K562 (cell line): ENCODE results near the gene SLC16A6. TPM values are rescaled to one million over a fixed set of nuclear protein-coding genes. Genes with fewer than 3 reads are reported as not detected.

ENCODE experiments used
- ATAC-seq: fragments of 200-7000 bp; cut with Tn5 transposase; 3 replicates; pipeline ENCODE4 v1.9.1; 2020; ENCODE audit warnings: moderate library complexity
- BruUV-seq: library from RNA; stranded (reverse); fragments of 400-500 nt; replicated peaks from 2 replicates; lab custom pipeline; 2021; lab: Mats Ljungman, UMichigan
- CTCF ChIA-PET: fragments of 300-600 bp; formaldehyde crosslinking; extraction: SDS; loops from one replicate; lab custom pipeline; 2021; ENCODE audit warnings: low intra/inter-chr PET ratio; lab: Yijun Ruan, JAX
- POLR2A ChIA-PET: fragments of 300-600, 350-650 bp; sonication (Branson Sonifier 250); formaldehyde crosslinking; extraction: SDS; loops from one replicate; lab custom pipeline; 2021; ENCODE audit warnings: antibody characterized with exemption, inconsistent platforms; lab: Yijun Ruan, JAX
- DNase-seq, 4 experiments: peaks; one replicate each; pipeline versions ENCODE4 v3.0.0 to v3.0.0-alpha.2; 2011 to 2018; ENCODE audit warnings: low spot score in 3 of 4, mixed read lengths in 3 of 4; ENCODE audit errors: extremely low read depth in 1 of 4
- FAIRE-seq: peaks from 2 replicates; lab custom pipeline; 2011; peaks lifted over from hg19 to GRCh38; lab: Jason Lieb, UNC
- H2AFZ ChIP-seq: 2 replicates; pipeline ENCODE4 v1.6.0; 2011; ENCODE audit warnings: low read depth, low read length, control low read depth, inconsistent platforms
- H3K27ac ChIP-seq: fragments of 200-600 bp; 3 replicates; pipeline ENCODE4 v1.8.0; 2011; ENCODE audit warnings: low read depth, mild to moderate bottlenecking, control low read depth, inconsistent platforms, low read length, moderate library complexity, mixed read lengths; ENCODE audit errors: extremely low read depth
- H3K27me3 ChIP-seq, 2 experiments: fragments of 300-600 bp in 1 of 2; 2 replicates in 1 of 2; 3 replicates in 1 of 2; pipeline versions ENCODE4 v1.6.0 to v1.8.0; 2011; ENCODE audit warnings: inconsistent platforms in 2 of 2, low read length in 2 of 2, mild to moderate bottlenecking in 1 of 2, mixed read lengths in 1 of 2, moderate library complexity in 1 of 2; ENCODE audit not compliant: control insufficient read depth in 2 of 2, insufficient read depth in 2 of 2
- H3K36me3 ChIP-seq: fragments of 300-600 bp; 3 replicates; pipeline ENCODE4 v1.8.0; 2011; ENCODE audit warnings: mild to moderate bottlenecking, low read length, inconsistent platforms; ENCODE audit not compliant: control insufficient read depth, insufficient read depth
- H3K4me1 ChIP-seq, 2 experiments: fragments of 200-600 bp in 1 of 2; replicated peaks in 1 of 2; 2 replicates in 1 of 2; 3 replicates in 1 of 2; pipeline versions ENCODE4 v1.5.1 to v1.8.0; 2011; ENCODE audit warnings: inconsistent platforms in 2 of 2, low read length in 2 of 2, mild to moderate bottlenecking in 1 of 2, mixed read lengths in 1 of 2, moderate library complexity in 1 of 2; ENCODE audit not compliant: control insufficient read depth in 2 of 2, insufficient read depth in 2 of 2
- H3K4me2 ChIP-seq: 2 replicates; pipeline ENCODE4 v1.6.1; 2011; ENCODE audit warnings: low read length, control low read depth, inconsistent platforms, mixed read lengths; ENCODE audit not compliant: insufficient read depth
- H3K4me3 ChIP-seq: fragments of 200-600 bp; sonication (generic), shearing (Covaris generic); 2 replicates; pipeline ENCODE4 v1.5.1; 2016; ENCODE audit warnings: control low read depth, inconsistent platforms
- H3K79me2 ChIP-seq: fragments of 200-600 bp; 3 replicates; pipeline ENCODE4 v1.8.0; 2011; ENCODE audit warnings: low read length, inconsistent platforms; ENCODE audit not compliant: control insufficient read depth, insufficient read depth
- H3K9ac ChIP-seq, 2 experiments: 2 replicates each; pipeline versions ENCODE4 v1.6.0 to v1.6.1; 2011; ENCODE audit warnings: low read depth in 2 of 2, low read length in 2 of 2, control low read depth in 1 of 2, inconsistent platforms in 1 of 2, mild to moderate bottlenecking in 1 of 2, mixed read lengths in 1 of 2; ENCODE audit not compliant: insufficient read depth in 1 of 2
- H3K9me1 ChIP-seq: one replicate; pipeline ENCODE4 v1.6.0; 2011; ENCODE audit warnings: inconsistent platforms, mild to moderate bottlenecking, low read length, moderate library complexity; ENCODE audit not compliant: control insufficient read depth, insufficient read depth
- H3K9me3 ChIP-seq: replicated peaks from 2 replicates; pipeline ENCODE4 v1.5.1; 2011; ENCODE audit warnings: low read depth, low read length, inconsistent platforms; ENCODE audit not compliant: control insufficient read depth, insufficient read depth
- H4K20me1 ChIP-seq: replicated peaks from 2 replicates; pipeline ENCODE4 v1.6.1; 2011; ENCODE audit warnings: low read length, inconsistent platforms, mixed read lengths; ENCODE audit not compliant: control insufficient read depth, insufficient read depth
- EGR1 ChIP-seq: fragments of 450-650 bp; conservative IDR thresholded peaks from 2 replicates; pipeline ENCODE4 v1.6.1; 2017; ENCODE audit warnings: mild to moderate bottlenecking
- ELF4 ChIP-seq: fragments of 450-650 bp; formaldehyde crosslinking; IDR thresholded peaks from 2 replicates; pipeline ENCODE4 v1.4.0; 2022; ENCODE audit warnings: missing genetic modification characterization
- NR1H2 ChIP-seq: sonication (generic); formaldehyde crosslinking; IDR thresholded peaks from 2 replicates; pipeline ENCODE4 v1.4.0; 2020; ENCODE audit warnings: mild to moderate bottlenecking, missing genetic modification reagents
- WGBS: fragments of 100-300 bp; shearing (Covaris generic); methylation state at CpG from one replicate; pipeline ENCODE4 v1.1.6; 2016; ENCODE audit warnings: low coverage, mixed read lengths; ENCODE audit not compliant: insufficient coverage; ENCODE audit errors: missing lambda C conversion rate; 5-methylcytosine and 5-hydroxymethylcytosine counted together
- in situ Hi-C: fragments of 300-500 bp; cut with MboI; formaldehyde crosslinking; loops from 4 replicates; pipeline ENCODE4 v1.15.0; 2018; ENCODE audit warnings: inconsistent platforms, mixed read lengths
- intact Hi-C: fragments of 100-400 bp; cut with micrococcal nuclease; formaldehyde crosslinking; loops from 2 replicates; pipeline ENCODE4 v1.14.2; 2022
- polyA plus RNA-seq, 8 experiments: library from polyadenylated mRNA; depleted of rRNA in 4 of 8; stranded (reverse) in 5 of 8; unstranded in 3 of 8; fragments of >200 nt; fragmentation: Nextera tagmentation in 2 of 8; fragmentation: Illumina TruSeq in 1 of 8; extraction: Ambion mirVana in 2 of 8; extraction: Trizol in 1 of 8; gene quantifications; 2 replicates each; pipeline versions ENCODE4 v1.2.1 to v1.2.3, GENCODE V29; 2011 to 2014; ENCODE audit warnings: inconsistent platforms in 1 of 8, missing spikeins in 1 of 8
- total RNA-seq, 7 experiments: library from RNA; depleted of rRNA in 6 of 7; stranded (reverse); fragments of >200 nt in 6 of 7; fragmentation: Illumina TruSeq in 2 of 7; extraction: Trizol in 2 of 7; gene quantifications; 2 replicates each; pipeline versions ENCODE4 v1.2.1 to v1.2.3, GENCODE V29; 2011 to 2021; ENCODE audit warnings: low replicate concordance in 1 of 7
- TF ChIP-seq, protein P1 (sequence below), 2 experiments: fragments of 450-650 bp; formaldehyde crosslinking in 1 of 2; IDR thresholded peaks; 2 replicates each; pipeline versions ENCODE4 v1.4.0 to v1.6.1; 2014 to 2020; ENCODE audit warnings: mild to moderate bottlenecking in 2 of 2, borderline replicate concordance in 1 of 2, low read depth in 1 of 2

Gene SLC16A6
- total and polyA plus RNA-seq, 9 of the 15 experiments (the other 6 are each of a cell fraction or from before 2014, with no cell fraction given), result 0.05 to 0.31 (median 0.15) TPM

DNA sequence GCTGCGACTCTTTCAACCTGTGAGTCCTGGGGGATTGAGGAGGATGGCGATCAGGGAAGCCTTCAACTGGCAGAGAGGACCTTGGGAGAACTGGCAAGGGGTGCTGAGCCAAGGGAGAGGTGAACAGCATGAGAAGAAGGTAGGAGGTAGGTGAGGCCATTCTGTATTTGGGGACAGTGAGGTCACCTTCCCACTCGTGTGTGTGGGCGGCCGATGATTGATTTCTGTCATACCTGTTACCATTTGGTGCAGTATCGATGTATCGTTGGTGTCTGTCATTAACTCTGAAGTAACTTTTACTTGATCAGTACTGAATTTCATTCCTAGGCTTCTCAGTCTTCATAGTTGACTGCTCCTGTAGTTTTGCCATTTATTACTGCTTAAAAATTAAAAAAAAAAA is 4.2 kb upstream of the SLC16A6 start:
- in situ Hi-C loops, result no loop called here
- H3K4me1 ChIP-seq, result peaks cover 8 to 22% of the 10 kb centered on the region in 2 experiments
- CTCF ChIA-PET, result no interaction called here

More for the DNA sequence above, 4.2 kb upstream of the SLC16A6 start:
- intact Hi-C loops, result no loop called here
- no peak for DNase-seq
- no peak for ATAC-seq
- no TSS peak for BruUV-seq
- POLR2A ChIA-PET, result no interaction called here
- Histone ChIP-seq H3K4me3 (no peak overlapping the region), H3K9me3 (no peaks in the 10 kb centered on the region), H3K36me3 (no peaks in the 10 kb centered on the region), H3K9ac (no peak overlapping the region), H3K9me1 (no peaks in the 10 kb centered on the region), H4K20me1 (no peaks in the 10 kb centered on the region), H3K27me3 (peaks cover 7 to 16% of the 10 kb centered on the region in 2 experiments; a peak in 4 of 5 replicates), H3K4me2 (no peak overlapping the region), H3K27ac (no peak overlapping the region), H3K79me2 (no peaks in the 10 kb centered on the region), H2AFZ (no peak overlapping the region)
- no peak for FAIRE-seq
- 24% methylated on average over 6 of the region's 7 CpGs for WGBS
- TF ChIP-seq NR1H2 (CRISPR knock-in tag) (no peak), EGR1 (peak; percentile 51), ELF4 (CRISPR knock-in tag) (no peak)
- TF ChIP-seq, protein P1, sequence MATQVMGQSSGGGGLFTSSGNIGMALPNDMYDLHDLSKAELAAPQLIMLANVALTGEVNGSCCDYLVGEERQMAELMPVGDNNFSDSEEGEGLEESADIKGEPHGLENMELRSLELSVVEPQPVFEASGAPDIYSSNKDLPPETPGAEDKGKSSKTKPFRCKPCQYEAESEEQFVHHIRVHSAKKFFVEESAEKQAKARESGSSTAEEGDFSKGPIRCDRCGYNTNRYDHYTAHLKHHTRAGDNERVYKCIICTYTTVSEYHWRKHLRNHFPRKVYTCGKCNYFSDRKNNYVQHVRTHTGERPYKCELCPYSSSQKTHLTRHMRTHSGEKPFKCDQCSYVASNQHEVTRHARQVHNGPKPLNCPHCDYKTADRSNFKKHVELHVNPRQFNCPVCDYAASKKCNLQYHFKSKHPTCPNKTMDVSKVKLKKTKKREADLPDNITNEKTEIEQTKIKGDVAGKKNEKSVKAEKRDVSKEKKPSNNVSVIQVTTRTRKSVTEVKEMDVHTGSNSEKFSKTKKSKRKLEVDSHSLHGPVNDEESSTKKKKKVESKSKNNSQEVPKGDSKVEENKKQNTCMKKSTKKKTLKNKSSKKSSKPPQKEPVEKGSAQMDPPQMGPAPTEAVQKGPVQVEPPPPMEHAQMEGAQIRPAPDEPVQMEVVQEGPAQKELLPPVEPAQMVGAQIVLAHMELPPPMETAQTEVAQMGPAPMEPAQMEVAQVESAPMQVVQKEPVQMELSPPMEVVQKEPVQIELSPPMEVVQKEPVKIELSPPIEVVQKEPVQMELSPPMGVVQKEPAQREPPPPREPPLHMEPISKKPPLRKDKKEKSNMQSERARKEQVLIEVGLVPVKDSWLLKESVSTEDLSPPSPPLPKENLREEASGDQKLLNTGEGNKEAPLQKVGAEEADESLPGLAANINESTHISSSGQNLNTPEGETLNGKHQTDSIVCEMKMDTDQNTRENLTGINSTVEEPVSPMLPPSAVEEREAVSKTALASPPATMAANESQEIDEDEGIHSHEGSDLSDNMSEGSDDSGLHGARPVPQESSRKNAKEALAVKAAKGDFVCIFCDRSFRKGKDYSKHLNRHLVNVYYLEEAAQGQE (IDR thresholded peaks at IDR 0.05; ENCODE audit: borderline replicate concordance), result no peak
- TF ChIP-seq, protein P1 (CRISPR knock-in tag; IDR thresholded peaks at IDR 0.05; ENCODE audit: low read depth), result no peak
